Measurements from ENCODE around the gene GUCA1A.
"Not testable (repeated sequence)": the region's sequence is repeated elsewhere in the genome, so short reads cannot be mapped to it uniquely, and the experiment has no call there.

GUCA1A gene

GRCh38 chr6:42152024-42152423, 21.1 kb upstream of the GUCA1A start:
- H3K36me3 ChIP-seq (ENCODE audit: low read length): no peaks in the 10 kb centered on the region
- no peak for TF ChIP-seq CTCF (IDR thresholded peaks at IDR 0.05; ENCODE audit: insufficient read depth, low read length, poor library complexity, severe bottlenecking)
- TF ChIP-seq EZH2phosphoT487 (conservative IDR thresholded peaks at IDR 0.05; ENCODE audit: low read length): no peak
- no peak overlapping the region for H3K4me3 ChIP-seq (ENCODE audit: insufficient read depth, low read length, poor library complexity, severe bottlenecking)
- H3K79me2 ChIP-seq (ENCODE audit: insufficient read depth, low read length): no peaks in the 10 kb centered on the region
- H3K9me3 ChIP-seq (ENCODE audit: insufficient read depth, low read length): no peaks in the 10 kb centered on the region
- H3K9ac ChIP-seq (ENCODE audit: low read length): no peak overlapping the region
- no peak overlapping the region for H2AFZ ChIP-seq (ENCODE audit: low read depth, low read length, severe bottlenecking)
- no peaks in the 10 kb centered on the region for H3K27me3 ChIP-seq (ENCODE audit: low read length)
- H3K27ac ChIP-seq (ENCODE audit: low read depth, low read length): no peak overlapping the region
- no peaks in the 10 kb centered on the region for H3K9me2 ChIP-seq (replicated peaks; ENCODE audit: insufficient read depth, low read length)
- H3F3A ChIP-seq (ENCODE audit: insufficient read depth): no peaks in the 10 kb centered on the region
- H3K4me2 ChIP-seq (ENCODE audit: low read depth, low read length, poor library complexity, severe bottlenecking): no peak overlapping the region
- no peaks in the 10 kb centered on the region for H4K20me1 ChIP-seq (ENCODE audit: low read depth, low read length)

GRCh38 chr6:42152528-42153213, 20.5 kb upstream of the GUCA1A start:
- H3K4me3 ChIP-seq (ENCODE audit: insufficient read depth, low read length, poor library complexity, severe bottlenecking); H3F3A ChIP-seq (ENCODE audit: insufficient read depth); H4K20me1 ChIP-seq (ENCODE audit: low read depth, low read length); H3K9me2 ChIP-seq (replicated peaks; ENCODE audit: insufficient read depth, low read length); H3K79me2 ChIP-seq (ENCODE audit: insufficient read depth, low read length); H3K9ac ChIP-seq (ENCODE audit: low read length); H2AFZ ChIP-seq (ENCODE audit: low read depth, low read length, severe bottlenecking); H3K9me3 ChIP-seq (ENCODE audit: insufficient read depth, low read length); H3K27me3 ChIP-seq (ENCODE audit: low read length); H3K4me2 ChIP-seq (ENCODE audit: low read depth, low read length, poor library complexity, severe bottlenecking); H3K36me3 ChIP-seq (ENCODE audit: low read length); H3K27ac ChIP-seq (ENCODE audit: low read depth, low read length): not testable (repeated sequence)

GRCh38 chr6:42153921-42154320, 19.2 kb upstream of the GUCA1A start:
- no peaks in the 10 kb centered on the region for H4K20me1 ChIP-seq (ENCODE audit: low read depth, low read length)
- no peaks in the 10 kb centered on the region for H3K27me3 ChIP-seq (ENCODE audit: low read length)
- no peaks in the 10 kb centered on the region for H3F3A ChIP-seq (ENCODE audit: insufficient read depth)
- H2AFZ ChIP-seq (ENCODE audit: low read depth, low read length, severe bottlenecking): no peak overlapping the region
- no peaks in the 10 kb centered on the region for H3K36me3 ChIP-seq (ENCODE audit: low read length)
- H3K4me3 ChIP-seq (ENCODE audit: insufficient read depth, low read length, poor library complexity, severe bottlenecking): no peak overlapping the region
- no peaks in the 10 kb centered on the region for H3K9me3 ChIP-seq (ENCODE audit: insufficient read depth, low read length)
- no peaks in the 10 kb centered on the region for H3K79me2 ChIP-seq (ENCODE audit: insufficient read depth, low read length)
- H3K9me2 ChIP-seq (replicated peaks; ENCODE audit: insufficient read depth, low read length): no peaks in the 10 kb centered on the region
- no peak overlapping the region for H3K4me2 ChIP-seq (ENCODE audit: low read depth, low read length, poor library complexity, severe bottlenecking)
- TF ChIP-seq CTCF (IDR thresholded peaks at IDR 0.05; ENCODE audit: insufficient read depth, low read length, poor library complexity, severe bottlenecking) (no peak), EZH2phosphoT487 (conservative IDR thresholded peaks at IDR 0.05; ENCODE audit: low read length) (no peak)
- no peak overlapping the region for H3K9ac ChIP-seq (ENCODE audit: low read length)
- no peak overlapping the region for H3K27ac ChIP-seq (ENCODE audit: low read depth, low read length)

GRCh38 chr6:42154461-42155209, 18.5 kb upstream of the GUCA1A start:
- Histone ChIP-seq H3F3A (ENCODE audit: insufficient read depth) (no peaks in the 10 kb centered on the region), H3K9me2 (replicated peaks; ENCODE audit: insufficient read depth, low read length) (no peaks in the 10 kb centered on the region), H3K4me3 (ENCODE audit: insufficient read depth, low read length, poor library complexity, severe bottlenecking) (no peak overlapping the region), H3K27ac (ENCODE audit: low read depth, low read length) (no peak overlapping the region), H3K79me2 (ENCODE audit: insufficient read depth, low read length) (no peaks in the 10 kb centered on the region), H4K20me1 (ENCODE audit: low read depth, low read length) (no peaks in the 10 kb centered on the region), H3K27me3 (ENCODE audit: low read length) (no peaks in the 10 kb centered on the region), H3K9ac (ENCODE audit: low read length) (no peak overlapping the region), H3K36me3 (ENCODE audit: low read length) (no peaks in the 10 kb centered on the region), H3K4me2 (ENCODE audit: low read depth, low read length, poor library complexity, severe bottlenecking) (no peak overlapping the region), H2AFZ (ENCODE audit: low read depth, low read length, severe bottlenecking) (no peak overlapping the region), H3K9me3 (ENCODE audit: insufficient read depth, low read length) (no peaks in the 10 kb centered on the region)
- TF ChIP-seq CTCF (IDR thresholded peaks at IDR 0.05; ENCODE audit: insufficient read depth, low read length, poor library complexity, severe bottlenecking) (no peak), EZH2phosphoT487 (conservative IDR thresholded peaks at IDR 0.05; ENCODE audit: low read length) (no peak)

All from SU-DHL-6 (cell line).